Body of pancreas (tissue), 4 donors: ENCODE data around the gene STYXL2.

Experiments used
- CTCF ChIP-seq, 7 experiments: fragments of 450-650 bp in 4 of 7; fragments of 200-600 bp in 3 of 7; sonication (generic) in 3 of 7; IDR thresholded peaks; one replicate each; pipeline ENCODE4 v1.5.1; 2016 to 2019; ENCODE audit warnings: antibody characterized with exemption in 7 of 7
- POLR2A ChIP-seq, 3 donors: fragments of 450-650 bp; IDR thresholded peaks; one replicate each; pipeline ENCODE4 v1.6.1; 2016; ENCODE audit warnings: antibody characterized with exemption in 3 of 3, mild to moderate bottlenecking in 2 of 3

- no peak for TF ChIP-seq CTCF (IDR thresholded peaks at IDR 0.05)
- no peak for TF ChIP-seq POLR2A (IDR thresholded peaks at IDR 0.05)
Observed at GRCh38 chr1:167130829-167131510, 37.1 kb downstream of the STYXL2 start.
